Ishikawa (cell line): ENCODE results near the gene SDK1.

ENCODE experiments used
- CEBPB ChIP-seq: IDR thresholded peaks from 2 replicates; pipeline ENCODE4 v1.6.1; 2012
- EP300 ChIP-seq: IDR thresholded peaks from 2 replicates; pipeline ENCODE4 v1.6.1; 2012; ENCODE audit warnings: borderline replicate concordance
- MAX ChIP-seq: IDR thresholded peaks from 2 replicates; pipeline ENCODE4 v1.6.1; 2012
- NFIC ChIP-seq: IDR thresholded peaks from 2 replicates; pipeline ENCODE4 v1.6.1; 2012
- RAD21 ChIP-seq: IDR thresholded peaks from 2 replicates; pipeline ENCODE4 v1.6.1; 2012; ENCODE audit warnings: low read depth
- REST ChIP-seq: IDR thresholded peaks from 2 replicates; pipeline ENCODE4 v1.6.1; 2012; ENCODE audit warnings: low read depth, mild to moderate bottlenecking
- TAF1 ChIP-seq: IDR thresholded peaks from 2 replicates; pipeline ENCODE4 v1.6.1; 2012; ENCODE audit warnings: low read depth, mild to moderate bottlenecking
- TCF12 ChIP-seq: IDR thresholded peaks from 2 replicates; pipeline ENCODE4 v1.6.1; 2012; ENCODE audit warnings: low read depth
- TEAD4 ChIP-seq: IDR thresholded peaks from 2 replicates; pipeline ENCODE4 v1.6.1; 2012
- YY1 ChIP-seq: IDR thresholded peaks from 2 replicates; pipeline ENCODE4 v1.6.1; 2012; ENCODE audit warnings: low read depth

GRCh38 chr7:4188651-4189050, 887.6 kb downstream of the SDK1 start:
- TF ChIP-seq REST (no peak), TAF1 (no peak), EP300 (no peak), TCF12 (no peak), CEBPB (no peak), YY1 (no peak), MAX (no peak), RAD21 (no peak), NFIC (no peak), TEAD4 (no peak)
